Ramos (cell line): ENCODE data around the gene CHST8.
"Not testable (repeated sequence)": the region's sequence is repeated elsewhere in the genome, so short reads cannot be mapped to it uniquely, and the experiment has no call there.

ENCODE experiments used
- in situ Hi-C: fragments of 300-500 bp; cut with MboI; formaldehyde crosslinking; loops from one replicate; pipeline ENCODE4 v1.14.3; 2022; ENCODE audit warnings: low sequenced_read_pairs; ENCODE audit not compliant: unreplicated experiment

CHST8 gene

DNA sequence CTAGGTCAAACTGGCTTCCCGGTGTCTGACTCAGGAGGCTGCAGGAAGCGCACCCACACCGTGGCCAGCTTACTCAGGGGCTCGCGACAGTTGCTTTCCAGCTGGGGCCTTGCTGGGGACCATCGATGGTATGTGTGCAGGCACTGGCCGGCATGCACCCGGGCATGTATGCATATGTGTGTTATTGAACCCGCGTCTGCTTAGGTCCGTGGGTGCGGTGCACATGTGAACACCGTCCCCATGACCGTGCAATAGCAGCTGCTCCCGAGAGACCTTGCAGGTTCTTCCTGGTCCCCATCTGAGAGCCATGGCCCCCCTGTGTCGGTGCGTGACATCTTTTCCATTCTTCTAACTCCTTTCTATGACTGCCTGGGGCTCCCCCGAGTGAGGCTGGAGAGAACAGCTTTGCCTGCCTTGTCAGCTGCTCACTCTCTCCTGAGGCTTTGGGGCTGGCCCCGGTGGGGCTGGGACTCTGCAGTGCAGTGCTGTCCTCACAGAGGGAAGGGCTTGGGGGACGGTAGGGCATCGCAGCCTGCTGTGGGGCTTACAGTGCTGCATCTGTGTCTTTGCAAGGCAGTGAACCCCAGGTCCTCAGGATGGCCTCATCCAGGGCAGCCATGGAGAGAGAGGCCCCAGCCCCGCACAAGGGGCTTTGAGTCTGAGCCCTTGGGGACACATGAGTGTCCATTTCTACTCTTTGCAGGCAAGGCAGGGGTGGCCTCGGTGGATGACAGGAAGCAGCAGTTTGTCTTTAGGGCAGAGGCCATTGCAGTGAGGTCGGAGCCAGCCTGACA lies 65.1 kb downstream of the CHST8 start:
- in situ Hi-C loops: no loop called here

DNA sequence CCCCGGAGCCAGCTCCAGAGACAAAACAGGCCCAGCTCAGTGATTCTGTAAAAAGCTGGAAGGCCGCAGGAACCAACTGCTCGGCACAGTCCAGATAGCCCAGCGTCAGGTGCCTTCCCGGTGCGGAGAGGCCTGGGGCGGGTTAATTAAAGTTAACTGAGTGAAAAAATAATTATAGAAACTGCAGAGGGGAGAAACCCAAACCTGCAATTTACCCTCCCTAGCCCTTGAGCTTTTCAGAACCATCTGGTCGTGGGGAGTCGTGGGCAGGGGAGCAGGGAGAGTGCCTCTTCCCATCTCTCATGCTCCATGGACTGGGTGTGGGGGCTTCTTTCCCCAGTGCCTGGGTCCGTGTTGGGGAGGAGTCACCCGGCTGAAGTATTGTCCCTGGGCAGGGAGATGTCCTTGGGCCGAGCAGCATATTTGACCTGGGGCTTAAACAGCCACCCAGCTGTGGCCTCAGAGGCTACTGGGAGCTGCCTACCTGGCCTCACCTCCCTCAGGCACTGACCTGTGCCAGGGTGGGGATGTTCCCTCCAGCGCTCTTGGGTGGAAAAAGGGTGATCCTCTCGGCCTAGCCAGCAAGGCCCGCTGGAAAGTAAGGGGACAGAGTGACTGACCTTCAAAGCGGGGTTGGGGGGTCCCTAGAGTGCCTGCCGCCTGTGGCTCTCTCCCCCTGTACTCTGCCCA lies 65.9 kb downstream of the CHST8 start:
- in situ Hi-C loops: no loop called here

DNA sequence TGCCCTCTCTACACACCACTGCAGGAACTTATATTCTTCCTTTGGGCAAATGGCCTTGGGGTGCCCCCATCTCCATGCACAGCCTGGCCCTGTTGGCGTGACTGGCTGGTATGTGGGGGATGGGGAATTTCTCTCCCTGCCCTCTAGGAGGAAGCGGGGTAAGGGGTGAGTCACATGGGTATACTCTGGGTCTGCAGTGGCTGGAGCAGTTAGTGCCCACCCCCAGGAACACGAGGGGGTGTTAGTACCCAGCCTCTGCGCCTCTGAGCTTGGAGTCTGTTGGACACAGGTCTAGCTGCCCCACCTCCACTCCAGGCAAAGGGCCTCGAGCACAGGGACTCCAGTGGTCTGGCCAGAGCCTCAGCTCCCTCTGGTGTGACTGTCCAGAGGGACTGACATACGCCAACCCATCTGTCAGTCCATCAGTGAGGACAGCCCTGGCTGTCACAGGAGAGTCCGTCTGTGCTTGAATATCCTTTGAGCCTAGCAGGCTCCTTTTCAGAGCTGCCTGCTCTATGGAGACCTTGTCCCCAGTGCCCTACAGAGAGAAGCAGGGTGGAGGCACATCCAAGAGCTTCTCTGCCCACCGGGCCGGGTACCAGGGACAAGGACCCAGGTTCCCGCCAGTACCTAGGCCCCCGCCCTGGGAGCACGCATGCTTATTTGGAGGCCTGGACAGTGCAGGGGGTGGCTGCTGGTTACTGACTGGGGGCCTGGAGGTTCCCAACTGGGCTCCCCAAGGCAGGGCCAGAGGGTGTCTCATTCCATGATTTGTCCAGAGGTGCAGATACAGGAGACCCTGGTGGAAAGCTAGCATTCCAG lies 66.6 kb downstream of the CHST8 start:
- in situ Hi-C loops: no loop called here

DNA sequence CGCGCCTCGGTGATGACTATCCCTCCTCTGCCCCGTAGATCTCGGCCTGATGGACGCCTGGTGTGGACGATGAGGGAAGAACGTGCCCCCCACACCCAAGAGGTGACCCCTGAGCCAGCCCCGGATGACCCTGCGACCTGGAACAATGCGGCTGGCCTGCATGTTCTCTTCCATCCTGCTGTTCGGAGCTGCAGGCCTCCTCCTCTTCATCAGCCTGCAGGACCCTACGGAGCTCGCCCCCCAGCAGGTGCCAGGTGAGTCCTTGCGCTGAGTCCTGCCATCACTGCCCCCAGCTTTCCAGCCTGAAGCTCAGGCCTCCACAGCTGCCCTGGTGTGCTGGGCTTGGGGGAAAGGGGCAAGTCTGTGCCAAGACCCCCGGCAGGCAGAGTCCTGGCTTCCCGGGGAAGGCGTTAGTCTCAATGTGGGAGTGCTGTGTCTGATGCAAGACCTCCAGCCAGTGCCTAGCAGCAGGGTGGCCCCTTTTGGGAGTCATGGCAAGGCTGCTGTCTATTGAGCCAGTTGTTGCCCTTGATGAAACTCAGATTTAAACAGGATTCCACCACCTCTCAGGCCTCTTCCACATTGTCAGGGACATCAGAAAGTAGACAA lies 67.5 kb downstream of the CHST8 start:
- in situ Hi-C loops: no loop called here

DNA sequence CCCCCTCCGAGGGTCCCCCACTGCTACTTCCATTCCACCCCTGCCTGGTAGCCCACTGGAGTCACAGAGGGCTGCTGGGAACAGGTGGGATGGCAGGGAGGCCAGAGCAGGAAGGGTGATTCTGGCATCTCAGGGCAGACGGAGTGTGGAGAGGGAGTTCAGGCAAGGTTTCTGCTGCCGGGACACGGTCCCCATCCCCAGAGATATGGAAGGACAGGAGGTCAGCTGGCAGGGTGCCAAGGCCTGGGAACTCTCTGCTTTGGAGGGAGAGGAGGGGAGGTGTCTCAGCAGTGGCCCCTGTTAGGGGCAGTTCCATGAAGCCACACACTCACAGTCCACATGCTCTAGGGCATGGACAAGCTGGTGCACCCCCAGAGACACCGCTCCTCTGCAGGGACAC lies 68.1 kb downstream of the CHST8 start:
- in situ Hi-C loops: no loop called here

DNA sequence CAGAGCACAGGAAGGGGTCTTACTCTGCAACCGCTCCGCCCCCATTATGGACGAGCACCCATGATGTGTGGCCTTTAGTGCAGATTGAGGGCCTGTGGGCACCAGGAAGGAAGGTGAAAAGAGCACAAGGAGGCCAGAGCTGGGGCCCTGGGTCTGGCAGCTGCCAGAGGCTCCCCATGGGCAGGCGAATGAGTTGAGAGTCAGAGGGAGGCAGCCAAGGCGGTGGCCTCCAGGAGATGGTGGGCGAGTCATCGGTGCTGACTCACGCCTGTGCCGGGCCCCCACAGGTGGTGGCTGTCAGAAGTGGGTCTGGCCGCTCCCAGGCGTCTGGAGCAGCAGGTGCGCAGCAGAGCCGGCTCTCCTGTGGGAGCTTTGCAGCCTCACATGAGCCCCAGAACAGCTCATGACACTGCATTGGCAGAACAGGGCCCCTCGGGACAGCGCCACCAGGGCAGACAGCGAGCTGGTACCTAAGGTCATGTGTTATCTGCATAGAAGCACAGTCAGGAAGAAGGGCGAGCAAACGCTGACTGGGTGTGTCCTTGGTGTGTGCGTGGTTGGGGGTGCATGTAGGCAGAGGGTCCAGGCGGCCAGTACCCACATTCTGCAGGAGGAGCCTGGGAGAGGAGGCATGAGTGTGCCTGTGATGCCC lies 68.8 kb downstream of the CHST8 start:
- in situ Hi-C loops: no loop called here

DNA sequence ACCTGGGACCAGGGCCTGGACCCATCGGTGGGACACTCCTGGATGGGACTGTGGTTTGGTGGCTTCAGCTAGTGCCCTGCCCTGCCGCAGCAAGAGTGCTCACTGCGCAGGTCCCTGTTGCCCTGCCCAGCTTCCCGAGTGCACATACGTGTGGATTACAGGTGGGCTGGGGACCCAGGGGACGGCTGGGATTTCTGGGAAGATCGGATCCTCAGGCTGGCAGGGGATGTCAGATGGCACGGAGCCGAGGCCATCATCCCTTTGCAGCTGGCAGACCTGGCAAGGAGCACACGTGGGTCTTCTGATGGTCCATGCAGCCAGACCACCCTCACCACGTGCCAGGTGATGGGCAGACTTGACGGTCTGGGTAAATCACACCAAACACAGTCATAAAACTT lies 69.3 kb downstream of the CHST8 start:
- in situ Hi-C loops: no loop called here

DNA sequence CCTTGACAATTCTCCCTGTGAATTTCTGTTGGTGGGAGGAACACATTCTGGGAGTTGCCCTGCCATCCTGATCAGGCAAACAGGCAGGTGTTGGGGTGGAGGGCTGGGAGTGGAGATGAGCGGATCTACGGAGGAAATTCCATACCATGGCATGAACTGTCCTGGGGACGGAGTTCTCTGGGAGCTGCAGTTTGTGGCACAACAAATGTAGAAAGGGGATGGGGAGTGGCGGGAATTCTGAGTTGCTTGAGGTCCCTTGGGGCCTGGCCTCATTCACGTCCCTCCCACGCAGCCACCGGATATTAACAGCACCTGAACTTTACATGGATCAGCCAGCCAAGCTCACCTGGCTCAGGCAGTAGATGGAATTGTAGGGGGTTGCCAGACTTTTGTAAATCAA lies 70.0 kb downstream of the CHST8 start:
- in situ Hi-C loops: no loop called here

DNA sequence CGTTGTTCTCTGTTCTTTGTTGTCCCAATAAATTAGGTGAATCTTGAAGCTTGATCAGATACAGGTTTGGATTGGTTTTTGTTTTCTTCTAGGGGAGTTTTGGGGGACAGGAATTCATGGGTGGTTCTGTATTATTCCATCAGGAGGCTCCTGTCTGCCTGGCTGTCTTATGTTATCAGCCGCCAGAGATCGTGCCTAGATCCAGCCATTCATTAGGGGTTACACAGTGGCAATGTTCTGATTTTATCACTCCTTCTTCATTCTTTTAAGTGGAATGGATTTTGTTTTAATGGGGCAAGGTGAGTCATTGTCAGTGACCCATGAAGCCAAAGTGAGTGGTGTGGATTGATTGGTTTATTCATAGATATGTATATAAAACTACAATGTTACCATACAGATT lies 71.9 kb downstream of the CHST8 start:
- in situ Hi-C loops: no loop called here

DNA sequence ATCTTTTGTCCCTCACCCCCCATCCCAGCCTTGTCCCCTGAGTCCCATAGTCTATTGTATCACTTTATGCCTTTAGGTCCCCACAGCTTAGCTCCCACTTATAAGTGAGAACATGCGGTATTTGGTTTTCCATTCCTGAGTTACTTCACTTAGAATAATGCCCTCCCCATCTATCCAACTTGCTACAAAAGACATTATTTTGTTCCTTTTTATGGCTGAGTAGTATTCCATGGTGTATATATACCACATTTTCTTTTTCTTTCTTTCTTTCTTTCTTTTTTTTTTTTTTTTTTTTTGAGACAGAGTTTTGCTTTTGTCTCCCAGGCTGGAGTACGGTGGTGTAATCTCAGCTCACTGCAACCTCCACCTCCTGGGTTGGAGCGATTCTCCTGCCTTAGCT lies 73.8 kb downstream of the CHST8 start:
- in situ Hi-C loops: not testable (repeated sequence)

DNA sequence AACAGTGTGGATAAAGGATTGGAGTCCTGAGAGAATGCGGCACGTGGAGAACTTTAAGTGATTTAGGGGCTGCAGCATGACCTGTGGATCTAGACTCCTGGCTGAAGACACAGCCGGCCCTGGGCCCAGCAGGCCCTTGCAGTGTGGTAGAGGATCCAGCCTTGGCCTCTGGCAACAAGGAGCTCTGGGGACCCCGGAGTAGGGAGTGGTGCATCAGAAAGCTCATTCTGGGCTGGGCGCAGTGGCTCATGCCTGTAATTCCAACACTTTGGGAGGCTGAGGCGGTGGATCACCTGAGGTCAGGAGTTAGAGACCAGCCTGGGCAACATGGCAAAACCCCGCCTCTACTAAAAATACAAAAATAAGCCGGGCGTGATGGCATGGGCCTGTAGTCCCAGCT lies 76.0 kb downstream of the CHST8 start:
- in situ Hi-C loops: no loop called here

DNA sequence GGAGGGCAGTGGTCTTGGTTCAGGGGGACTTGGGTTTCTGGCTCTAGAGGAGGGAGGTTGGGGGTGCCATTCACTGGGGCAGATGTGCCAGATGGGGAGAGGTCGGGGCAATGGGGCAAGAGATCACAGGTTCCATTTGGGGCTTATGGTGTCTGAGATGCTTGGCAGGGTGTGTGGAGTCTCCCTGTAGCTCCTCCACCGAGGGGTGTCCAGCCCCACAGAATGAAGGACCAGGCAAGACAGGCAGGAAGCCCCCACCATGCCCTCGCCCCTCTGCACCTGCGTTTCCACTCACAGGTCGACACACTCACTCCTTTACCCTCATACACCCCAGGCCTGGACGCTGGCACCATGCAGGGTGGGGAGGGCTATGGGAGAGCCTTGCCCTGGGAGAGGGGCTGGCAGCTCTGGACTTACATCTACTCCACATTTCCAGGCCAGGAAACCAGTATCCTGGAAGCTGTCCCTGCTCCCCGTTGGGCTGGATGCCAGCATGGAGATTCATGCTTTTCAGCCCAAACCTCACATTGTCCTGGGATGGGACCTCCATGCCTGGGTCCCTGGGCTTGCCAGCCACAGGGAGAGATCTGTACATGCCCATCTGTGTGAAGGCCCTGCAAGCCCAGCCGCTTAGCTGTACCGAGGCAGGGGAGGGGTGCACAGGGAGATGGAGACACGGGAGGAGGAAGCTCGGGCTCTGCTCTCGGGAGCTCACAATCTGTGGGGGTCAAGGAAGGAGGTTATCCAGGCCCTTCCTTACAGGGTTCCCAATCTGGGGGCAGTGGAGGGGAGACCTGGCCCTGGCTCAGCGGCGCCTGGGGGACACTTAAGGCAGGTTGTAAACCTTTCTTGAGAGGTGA lies 77.1 kb downstream of the CHST8 start:
- in situ Hi-C loops: no loop called here

DNA sequence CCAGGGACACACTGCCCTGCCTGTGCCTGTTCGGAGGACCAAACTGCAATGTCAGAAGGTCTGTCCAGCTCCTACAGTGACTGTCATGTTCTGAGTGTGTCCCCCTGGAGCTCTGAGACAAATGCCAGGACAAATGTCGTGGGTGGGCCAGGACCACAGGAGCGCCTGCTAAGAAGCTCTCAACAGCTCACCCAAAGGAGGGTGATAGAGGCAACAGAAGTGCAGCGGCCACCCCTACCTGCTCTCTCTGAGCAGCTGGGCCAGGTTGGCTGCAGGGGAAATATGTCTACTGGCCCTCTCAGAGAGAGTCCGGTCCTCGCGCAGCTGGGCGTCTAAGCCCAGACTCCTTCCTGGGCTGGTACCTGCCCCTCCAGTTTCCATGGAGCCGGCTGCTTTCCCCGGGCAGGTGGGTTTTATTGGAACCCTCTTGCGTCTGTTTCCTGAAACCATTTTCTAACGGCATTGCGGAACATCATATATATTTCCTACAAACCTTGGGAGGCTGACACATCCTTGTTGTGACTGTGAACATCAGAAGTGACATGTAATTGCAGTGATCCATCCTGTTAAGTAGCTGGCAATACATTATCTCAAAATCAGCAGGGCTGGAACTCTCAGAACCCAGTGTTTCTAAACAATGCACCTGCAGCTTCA lies 78.1 kb downstream of the CHST8 start:
- in situ Hi-C loops: no loop called here

DNA sequence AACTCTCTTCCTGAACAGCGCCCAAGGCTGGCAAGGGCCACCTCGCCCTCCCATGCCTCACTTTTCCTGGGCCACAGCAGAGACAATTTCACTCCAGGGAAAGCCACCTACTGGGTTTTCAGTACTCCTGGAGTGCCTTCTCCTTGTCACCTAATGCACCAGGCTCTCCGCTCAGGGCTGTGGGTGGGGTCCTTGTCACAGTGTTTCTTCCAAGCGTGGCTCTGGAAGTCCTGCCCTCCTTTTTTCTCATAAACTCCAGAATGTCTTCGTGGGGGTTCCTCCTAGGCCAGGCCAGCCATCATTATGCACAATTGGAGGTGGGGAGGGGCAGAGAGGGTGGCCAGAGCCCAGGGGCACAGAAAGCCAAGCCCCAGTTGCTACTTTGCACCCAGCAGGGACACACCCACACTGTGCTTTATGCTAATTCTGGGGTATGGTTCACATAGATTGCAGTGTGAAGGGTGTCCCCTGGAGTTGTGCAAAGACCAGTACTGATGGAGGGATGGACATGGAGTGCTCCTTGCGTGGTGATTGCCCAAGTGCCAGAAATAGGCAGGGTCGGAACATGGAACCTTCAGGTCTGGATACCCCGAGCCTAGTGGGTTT lies 78.8 kb downstream of the CHST8 start:
- in situ Hi-C loops: no loop called here

DNA sequence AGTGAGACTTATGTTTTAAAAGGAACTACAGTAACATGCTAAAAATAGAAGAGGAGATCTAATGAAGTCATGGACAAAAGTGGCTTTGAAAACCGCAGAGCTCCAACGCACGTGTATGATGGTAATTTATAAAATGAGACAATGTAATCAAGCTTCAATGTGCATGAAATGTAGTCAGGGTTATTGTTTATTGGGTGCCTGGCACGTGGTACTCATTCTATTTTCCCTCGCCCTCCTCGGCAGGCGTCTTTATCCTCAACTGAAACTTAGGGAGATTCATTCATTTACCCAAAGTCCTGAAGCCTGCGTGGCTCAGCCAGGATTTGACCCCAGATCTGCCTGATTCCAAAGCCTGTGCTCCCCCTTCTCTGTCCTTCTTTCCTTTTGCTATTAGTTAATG lies 79.8 kb downstream of the CHST8 start:
- in situ Hi-C loops: no loop called here

DNA sequence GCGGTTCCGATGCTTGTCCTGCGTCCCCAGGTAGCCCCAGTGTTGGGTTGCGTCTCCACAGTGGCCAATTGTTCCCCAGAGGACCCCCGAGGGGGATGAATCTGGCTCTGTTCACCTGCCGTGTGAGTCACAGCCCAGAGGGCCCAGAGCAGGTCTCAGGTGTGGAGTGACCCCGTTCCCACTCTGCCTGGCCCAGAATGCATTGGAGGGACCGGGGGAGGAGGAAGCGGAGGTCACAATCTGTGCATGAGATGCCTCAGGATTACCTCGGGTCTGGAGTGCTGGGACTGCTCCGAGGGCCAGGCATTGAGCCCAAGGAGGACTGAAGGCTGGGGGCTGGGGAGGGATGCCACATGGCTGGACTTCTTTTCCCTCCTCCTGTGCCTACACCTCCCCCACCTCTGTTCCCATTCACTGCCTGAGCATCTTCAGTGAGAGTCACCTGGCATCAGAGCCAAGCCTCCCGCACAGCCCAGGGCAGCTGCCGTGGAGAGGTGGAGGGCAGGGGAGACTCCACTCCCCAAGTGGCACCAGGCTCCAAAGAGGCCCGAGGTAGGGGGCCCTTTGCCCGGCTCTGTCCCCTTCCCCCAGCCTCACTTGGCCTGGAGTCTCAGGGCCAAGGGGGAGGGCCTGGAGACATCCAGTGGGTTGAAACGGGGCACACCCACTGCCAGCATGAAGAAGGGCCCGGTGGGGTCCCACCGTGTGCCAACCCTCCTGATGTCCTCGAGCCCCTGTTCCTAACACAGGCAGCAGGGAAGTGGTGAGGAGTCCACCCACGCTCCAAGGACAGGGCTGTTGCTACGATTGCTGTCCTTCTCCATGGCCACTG lies 81.1 kb downstream of the CHST8 start:
- in situ Hi-C loops: no loop called here

DNA sequence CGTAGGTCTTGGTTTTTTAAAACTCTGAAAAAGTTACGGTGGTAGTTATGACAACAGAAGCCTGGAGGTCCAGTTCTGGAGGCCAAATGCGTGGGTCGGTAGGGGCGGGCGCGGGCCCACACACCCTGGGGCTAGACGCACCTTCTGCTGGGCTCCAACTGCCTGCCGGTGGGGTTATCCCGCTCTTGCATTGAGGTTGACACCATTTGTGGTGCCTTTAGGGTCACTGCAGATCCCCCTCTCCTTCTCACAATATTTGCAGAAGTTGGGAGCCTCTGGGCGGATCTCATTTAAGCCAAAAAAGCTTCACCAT lies 81.6 kb downstream of the CHST8 start:
- in situ Hi-C loops: no loop called here

DNA sequence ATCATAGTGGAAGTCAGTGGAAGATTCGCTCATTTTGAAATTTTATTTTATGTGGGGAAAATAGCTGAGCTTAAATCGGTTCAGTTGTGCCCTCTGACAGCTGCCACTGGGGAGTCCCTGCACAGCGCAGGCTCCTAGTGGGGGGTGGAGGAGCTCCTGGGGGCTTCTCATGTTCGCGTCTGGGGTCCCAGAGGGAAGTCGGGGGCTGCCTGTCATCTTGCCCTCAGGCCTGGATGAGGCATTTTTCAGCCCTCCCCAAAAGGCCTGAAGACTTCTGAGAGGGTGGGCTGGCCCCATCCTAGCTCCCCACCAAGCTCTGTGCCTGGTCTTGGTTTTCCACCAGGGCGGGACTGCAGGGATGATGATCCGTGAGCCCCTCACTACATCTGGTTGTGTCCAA lies 82.1 kb downstream of the CHST8 start:
- in situ Hi-C loops: no loop called here
